Endothelial cell of umbilical vein (primary cell): ENCODE data around the gene NR1H4. TPM values are rescaled to one million over a fixed set of nuclear protein-coding genes. Genes with fewer than 3 reads are reported as not detected.

Experiments
- BruUV-seq: library from RNA; stranded (reverse); fragments of 400-500 nt; replicated peaks from 2 replicates; lab custom pipeline; 2021; lab: Mats Ljungman, UMichigan
- CTCF ChIA-PET: fragments of 300-600, 350-600 bp; sonication (Branson Sonifier 250); formaldehyde crosslinking; loops from one replicate; lab custom pipeline; 2021; ENCODE audit warnings: antibody characterized with exemption, inconsistent platforms; lab: Charles Lee
- POLR2A ChIA-PET: fragments of 300-600, 350-600 bp; sonication (Branson Sonifier 250); formaldehyde crosslinking; loops from one replicate; lab custom pipeline; 2021; ENCODE audit warnings: antibody characterized with exemption, inconsistent platforms; lab: Charles Lee
- DNase-seq: peaks from one replicate; pipeline ENCODE4 v3.0.0-alpha.2; 2011; ENCODE audit warnings: low read depth, low spot score
- FAIRE-seq: peaks from 2 replicates; lab custom pipeline; 2011; peaks lifted over from hg19 to GRCh38; lab: Jason Lieb, UNC
- H2AFZ ChIP-seq: 2 replicates; pipeline ENCODE4 v1.6.0; 2012; ENCODE audit warnings: low read depth, low read length, control low read depth, inconsistent platforms
- H3K27ac ChIP-seq: 2 replicates; pipeline ENCODE4 v1.5.1; 2011; ENCODE audit warnings: low read depth, mild to moderate bottlenecking, control low read depth, low read length, moderate library complexity; ENCODE audit not compliant: insufficient read depth
- H3K27me3 ChIP-seq, 2 experiments: 2 replicates each; pipeline versions ENCODE4 v1.6.0 to v1.6.1; 2011; ENCODE audit warnings: low read length in 2 of 2, mixed read lengths in 1 of 2; ENCODE audit not compliant: control insufficient read depth in 2 of 2, insufficient read depth in 2 of 2
- H3K36me3 ChIP-seq, 2 experiments: 2 replicates in 1 of 2; 3 replicates in 1 of 2; pipeline ENCODE4 v1.5.1; 2011; ENCODE audit warnings: low read length in 2 of 2, mild to moderate bottlenecking in 1 of 2, moderate library complexity in 1 of 2; ENCODE audit not compliant: control insufficient read depth in 2 of 2, insufficient read depth in 2 of 2; ENCODE audit errors: extremely low read depth in 1 of 2
- H3K4me1 ChIP-seq: 3 replicates; pipeline ENCODE4 v1.5.1; 2011; ENCODE audit warnings: mild to moderate bottlenecking, low read length; ENCODE audit not compliant: control insufficient read depth, insufficient read depth; ENCODE audit errors: extremely low read depth
- H3K4me2 ChIP-seq: 2 replicates; pipeline ENCODE4 v1.6.1; 2011; ENCODE audit warnings: low read length, control low read depth, mixed read lengths; ENCODE audit not compliant: insufficient read depth
- H3K4me3 ChIP-seq, 3 experiments: fragments of 200-600 bp in 1 of 3; sonication (generic), shearing (Covaris generic) in 1 of 3; replicated peaks in 1 of 3; 2 replicates each; pipeline ENCODE4 v1.5.1; 2011 to 2016; ENCODE audit warnings: control low read depth in 3 of 3, low read length in 3 of 3, mild to moderate bottlenecking in 2 of 3, inconsistent platforms in 1 of 3, low read depth in 1 of 3, moderate library complexity in 1 of 3; ENCODE audit not compliant: insufficient read depth in 1 of 3
- H3K79me2 ChIP-seq: 2 replicates; pipeline ENCODE4 v1.6.0; 2012; ENCODE audit warnings: low read length, inconsistent platforms; ENCODE audit not compliant: control insufficient read depth, insufficient read depth
- H3K9ac ChIP-seq: replicated peaks from 2 replicates; pipeline ENCODE3; 2011; ENCODE audit warnings: low read length, control low read depth; ENCODE audit not compliant: insufficient read depth; ENCODE audit errors: extremely low read depth
- H3K9me1 ChIP-seq: replicated peaks from 3 replicates; pipeline ENCODE4 v1.6.0; 2011; ENCODE audit warnings: mild to moderate bottlenecking, low read length; ENCODE audit not compliant: control insufficient read depth, insufficient read depth; ENCODE audit errors: extremely low read depth
- H3K9me3 ChIP-seq: replicated peaks from 2 replicates; pipeline ENCODE4 v1.5.1; 2012; ENCODE audit warnings: low read length, inconsistent platforms; ENCODE audit not compliant: control insufficient read depth, insufficient read depth
- H4K20me1 ChIP-seq: replicated peaks from 2 replicates; pipeline ENCODE3; 2011; ENCODE audit warnings: mild to moderate bottlenecking, low read length; ENCODE audit not compliant: control insufficient read depth, insufficient read depth; ENCODE audit errors: extremely low read depth
- EZH2 ChIP-seq: IDR thresholded peaks from 2 replicates; pipeline ENCODE4 v1.6.1; 2012; ENCODE audit warnings: borderline replicate concordance, low read depth, mild to moderate bottlenecking, moderate library complexity, low read length, inconsistent platforms; ENCODE audit not compliant: severe bottlenecking
- FOS ChIP-seq: IDR thresholded peaks from 2 replicates; pipeline ENCODE4 v1.6.1; 2011; ENCODE audit warnings: mild to moderate bottlenecking, low read length, moderate library complexity, borderline replicate concordance; ENCODE audit not compliant: insufficient read depth
- JUN ChIP-seq: IDR thresholded peaks from 2 replicates; pipeline ENCODE4 v1.6.1; 2011; ENCODE audit warnings: borderline replicate concordance, low read depth; ENCODE audit not compliant: insufficient read length, insufficient read depth
- POLR2A ChIP-seq: IDR thresholded peaks from 2 replicates; pipeline ENCODE4 v1.6.1; 2012; ENCODE audit warnings: low read depth, mild to moderate bottlenecking, control low read depth, low read length
- POLR2AphosphoS5 ChIP-seq: IDR thresholded peaks from 2 replicates; pipeline ENCODE4 v1.6.1; 2012; ENCODE audit warnings: low read depth, mild to moderate bottlenecking, control low read depth, low read length, moderate library complexity; ENCODE audit not compliant: insufficient read depth
- dilution Hi-C: fragments of 300-500 bp; cut with MboI; formaldehyde crosslinking; loops from one replicate; pipeline ENCODE4 v1.15.0; 2019; ENCODE audit warnings: low sequenced_read_pairs; ENCODE audit not compliant: extremely low pct_ligation_motif_present
- intact Hi-C: fragments of 100-400 bp; cut with micrococcal nuclease; formaldehyde crosslinking; loops from one replicate; pipeline ENCODE4 v1.10.0; 2022
- polyA plus RNA-seq, 4 experiments: library from polyadenylated mRNA; depleted of rRNA in 3 of 4; stranded (reverse) in 3 of 4; unstranded in 1 of 4; fragments of >200 nt; gene quantifications; 2 replicates each; pipeline versions ENCODE4 v1.2.1 to v1.2.3, GENCODE V29; 2011 to 2012; ENCODE audit warnings: missing spikeins in 1 of 4
- small RNA-seq: library from RNA; depleted of rRNA; stranded (forward); fragments of <200 nt; gene quantifications from one replicate; pipeline ENCODE3, GENCODE V24; 2012; ENCODE audit warnings: low replicate concordance, low read depth; ENCODE audit not compliant: insufficient read depth, insufficient read length
- total RNA-seq: library from RNA; stranded (reverse); gene quantifications from 2 replicates; pipeline ENCODE4 v1.2.3, GENCODE V29; 2021

NR1H4 gene
- total and polyA plus RNA-seq, 2 donors (not counting 3 experiments of a cell fraction or from before 2014, with no cell fraction given) = not detected

DNA sequence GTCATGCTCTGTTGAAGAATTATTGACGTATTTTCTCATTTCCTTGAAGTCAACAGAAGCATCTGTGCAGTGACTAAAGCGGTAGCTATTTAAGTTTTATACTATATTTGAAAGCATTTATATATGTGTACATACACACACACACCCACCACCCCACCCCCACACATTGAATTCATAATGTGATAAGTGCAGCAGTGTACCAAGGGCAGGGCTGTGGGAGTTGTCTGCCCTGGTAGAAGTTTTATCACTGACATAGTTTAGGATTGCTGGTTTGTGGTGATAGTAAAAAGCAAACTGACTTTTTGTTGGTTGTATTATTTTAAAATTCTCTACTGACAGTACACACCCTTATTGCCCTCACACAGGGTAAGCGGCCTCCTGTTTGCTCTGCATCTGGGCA, 138.9 kb downstream of the NR1H4 start:
- no peaks in the 10 kb centered on the region for H4K20me1 ChIP-seq
- BruUV-seq = no TSS peak
- CTCF ChIA-PET = no interaction called here

More for the DNA sequence above, 138.9 kb downstream of the NR1H4 start:
- no peak overlapping the region for H3K27ac ChIP-seq
- H2AFZ ChIP-seq = no peak overlapping the region
- no peak overlapping the region for H3K4me3 ChIP-seq
- POLR2A ChIA-PET = no interaction called here
- H3K9me1 ChIP-seq = no peaks in the 10 kb centered on the region
- intact Hi-C loops (no loop called here), dilution Hi-C loops (no loop called here)
- H3K79me2 ChIP-seq = peaks cover 14% of the 10 kb centered on the region
- H3K27me3 ChIP-seq = no peaks in the 10 kb centered on the region
- TF ChIP-seq JUN = no peak
- TF ChIP-seq POLR2AphosphoS5 = no peak
- no peak for TF ChIP-seq POLR2A
- TF ChIP-seq FOS = no peak
- TF ChIP-seq EZH2 = no peak
- H3K9me3 ChIP-seq = no peaks in the 10 kb centered on the region
- H3K9ac ChIP-seq = no peak overlapping the region
- H3K4me1 ChIP-seq = no peaks in the 10 kb centered on the region
- DNase-seq = no peak
- H3K36me3 ChIP-seq = peaks cover 2 to 5% of the 10 kb centered on the region in 2 experiments
- no peak overlapping the region for H3K4me2 ChIP-seq
- FAIRE-seq = no peak

Small RNA genes within 50 kb of the gene (small RNA-seq; reads per million reads assigned to genes)
- not detected for gene AC010200.2

Other genes with a start within 250 kb of the NR1H4 start
- gene DEPDC4, start 206.8 kb upstream of the NR1H4 start, total RNA-seq = 0.44 and 0.66 TPM in 2 replicates
- gene DEPDC4, start 206.8 kb upstream of the NR1H4 start, polyA plus RNA-seq = 0.15 and 0.16 TPM in 2 replicates
- gene SCYL2, start 206.7 kb upstream of the NR1H4 start, total RNA-seq = 41.4 and 41.6 TPM in 2 replicates
- 10.2 and 12.5 TPM in 2 replicates for gene SCYL2, start 206.7 kb upstream of the NR1H4 start, polyA plus RNA-seq
- gene SLC17A8, start 116.8 kb upstream of the NR1H4 start, total RNA-seq = not detected in 2 replicates
- not detected in 2 replicates for gene SLC17A8, start 116.8 kb upstream of the NR1H4 start, polyA plus RNA-seq
- 39.9 and 47.1 TPM in 2 replicates for gene GAS2L3, start 99.8 kb downstream of the NR1H4 start, total RNA-seq
- gene GAS2L3, start 99.8 kb downstream of the NR1H4 start, polyA plus RNA-seq = 6.0 and 6.5 TPM in 2 replicates